ENCODE data around the gene SDSL.

The SDSL gene

DNA sequence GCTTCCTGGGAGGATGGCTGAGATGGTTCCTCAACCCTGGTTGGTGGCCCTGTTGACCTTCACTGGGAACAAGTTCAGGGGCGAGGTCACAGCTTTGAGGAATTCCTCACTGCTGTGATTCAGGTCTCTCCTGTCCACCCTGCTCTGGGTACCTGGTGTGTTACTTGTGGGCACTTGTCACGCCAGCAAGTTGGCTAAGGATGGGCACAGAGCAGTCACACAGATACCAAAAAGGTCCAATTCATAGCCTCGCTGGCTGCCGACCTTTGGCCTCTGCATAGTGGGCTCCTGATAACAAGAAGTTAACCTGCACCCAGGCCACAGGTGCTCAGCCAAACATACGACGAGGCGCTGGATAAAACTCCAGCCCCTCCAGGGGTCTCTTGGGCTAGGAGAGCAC, 29.7 kb upstream of the SDSL start:
- TF ChIP-seq, protein P1, sequence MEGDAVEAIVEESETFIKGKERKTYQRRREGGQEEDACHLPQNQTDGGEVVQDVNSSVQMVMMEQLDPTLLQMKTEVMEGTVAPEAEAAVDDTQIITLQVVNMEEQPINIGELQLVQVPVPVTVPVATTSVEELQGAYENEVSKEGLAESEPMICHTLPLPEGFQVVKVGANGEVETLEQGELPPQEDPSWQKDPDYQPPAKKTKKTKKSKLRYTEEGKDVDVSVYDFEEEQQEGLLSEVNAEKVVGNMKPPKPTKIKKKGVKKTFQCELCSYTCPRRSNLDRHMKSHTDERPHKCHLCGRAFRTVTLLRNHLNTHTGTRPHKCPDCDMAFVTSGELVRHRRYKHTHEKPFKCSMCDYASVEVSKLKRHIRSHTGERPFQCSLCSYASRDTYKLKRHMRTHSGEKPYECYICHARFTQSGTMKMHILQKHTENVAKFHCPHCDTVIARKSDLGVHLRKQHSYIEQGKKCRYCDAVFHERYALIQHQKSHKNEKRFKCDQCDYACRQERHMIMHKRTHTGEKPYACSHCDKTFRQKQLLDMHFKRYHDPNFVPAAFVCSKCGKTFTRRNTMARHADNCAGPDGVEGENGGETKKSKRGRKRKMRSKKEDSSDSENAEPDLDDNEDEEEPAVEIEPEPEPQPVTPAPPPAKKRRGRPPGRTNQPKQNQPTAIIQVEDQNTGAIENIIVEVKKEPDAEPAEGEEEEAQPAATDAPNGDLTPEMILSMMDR (IDR thresholded peaks at IDR 0.05; ENCODE audit: low read depth, low read length, poor library complexity, severe bottlenecking): no peak
- no peak for TF ChIP-seq EZH2phosphoT487 (IDR thresholded peaks at IDR 0.05; ENCODE audit: borderline replicate concordance, low read length)
- Histone ChIP-seq H3K9me3 (ENCODE audit: control insufficient read depth, insufficient read depth, low read length) (no peaks in the 10 kb centered on the region), H3K27ac (ENCODE audit: low read depth, low read length) (no peak overlapping the region)

GRCh38 chr12:113392988-113393579, 29.1 kb upstream of the SDSL start:
- no peaks in the 10 kb centered on the region for H4K20me1 ChIP-seq (ENCODE audit: control insufficient read depth, insufficient read depth, low read depth, low read length)
- peaks cover 6% of the 10 kb centered on the region; the same call in 1 of the 2 replicates for H3K4me1 ChIP-seq (ENCODE audit: control insufficient read depth, low read length)
- H3K36me3 ChIP-seq (ENCODE audit: control insufficient read depth, low read length): no peaks in the 10 kb centered on the region
- no peak overlapping the region for H3K27ac ChIP-seq (ENCODE audit: low read depth, low read length)
- TF ChIP-seq, protein P1 (IDR thresholded peaks at IDR 0.05; ENCODE audit: low read depth, low read length, poor library complexity, severe bottlenecking): no peak
- no peak for TF ChIP-seq EZH2phosphoT487 (IDR thresholded peaks at IDR 0.05; ENCODE audit: borderline replicate concordance, low read length)
- H3K79me2 ChIP-seq (ENCODE audit: control insufficient read depth, low read length): no peaks in the 10 kb centered on the region
- no peak overlapping the region for H3K4me3 ChIP-seq (ENCODE audit: low read length)
- no peak overlapping the region for H3K4me2 ChIP-seq (ENCODE audit: low read length)
- no peaks in the 10 kb centered on the region for H3K9me3 ChIP-seq (ENCODE audit: control insufficient read depth, insufficient read depth, low read length)
- no peaks in the 10 kb centered on the region for H3K27me3 ChIP-seq (ENCODE audit: control insufficient read depth, low read length)
- H3K9me2 ChIP-seq (replicated peaks; ENCODE audit: control insufficient read depth, low read length): no peaks in the 10 kb centered on the region
- no peaks in the 10 kb centered on the region for H3F3A ChIP-seq (ENCODE audit: control insufficient read depth, insufficient read depth)

More for the DNA sequence above, 29.7 kb upstream of the SDSL start:
- Histone ChIP-seq H3K79me2 (ENCODE audit: control insufficient read depth, low read length) (no peaks in the 10 kb centered on the region), H3K4me3 (ENCODE audit: low read length) (no peak overlapping the region), H3K4me2 (ENCODE audit: low read length) (no peak overlapping the region), H3K27me3 (ENCODE audit: control insufficient read depth, low read length) (no peaks in the 10 kb centered on the region), H3K36me3 (ENCODE audit: control insufficient read depth, low read length) (no peaks in the 10 kb centered on the region), H3K4me1 (ENCODE audit: control insufficient read depth, low read length) (peaks cover 6% of the 10 kb centered on the region; the same call in 1 of the 2 replicates), H3F3A (ENCODE audit: control insufficient read depth, insufficient read depth) (no peaks in the 10 kb centered on the region), H4K20me1 (ENCODE audit: control insufficient read depth, insufficient read depth, low read depth, low read length) (no peaks in the 10 kb centered on the region), H3K9me2 (replicated peaks; ENCODE audit: control insufficient read depth, low read length) (no peaks in the 10 kb centered on the region)

DNA sequence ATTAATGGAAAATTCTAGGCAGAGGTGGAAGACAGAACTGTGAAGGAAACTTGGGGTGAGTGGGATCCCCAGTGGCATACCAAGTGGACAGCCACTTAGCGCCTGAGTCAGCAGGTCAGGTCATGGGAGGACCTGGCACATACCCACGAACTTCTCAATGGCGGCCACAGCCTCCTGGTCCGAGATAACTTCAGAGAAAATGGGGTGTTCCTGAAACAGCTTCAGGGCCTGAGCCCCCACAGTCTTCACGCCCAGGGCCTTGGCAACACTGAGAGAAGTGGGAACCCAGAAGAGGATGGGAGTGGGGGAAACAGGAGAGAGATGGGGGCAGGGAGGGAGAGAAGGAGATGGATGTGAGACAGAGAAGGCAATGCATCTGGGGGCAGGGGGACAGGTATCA, 28.4 kb upstream of the SDSL start:
- peaks cover 6% of the 10 kb centered on the region; the same call in 1 of the 2 replicates for H3K4me1 ChIP-seq (ENCODE audit: control insufficient read depth, low read length)

More for the DNA sequence above, 28.4 kb upstream of the SDSL start:
- Histone ChIP-seq H3K27ac (ENCODE audit: low read depth, low read length) (no peak overlapping the region), H3F3A (ENCODE audit: control insufficient read depth, insufficient read depth) (no peaks in the 10 kb centered on the region), H3K36me3 (ENCODE audit: control insufficient read depth, low read length) (no peaks in the 10 kb centered on the region), H3K9me3 (ENCODE audit: control insufficient read depth, insufficient read depth, low read length) (no peaks in the 10 kb centered on the region), H3K9me2 (replicated peaks; ENCODE audit: control insufficient read depth, low read length) (no peaks in the 10 kb centered on the region), H3K79me2 (ENCODE audit: control insufficient read depth, low read length) (no peaks in the 10 kb centered on the region), H4K20me1 (ENCODE audit: control insufficient read depth, insufficient read depth, low read depth, low read length) (no peaks in the 10 kb centered on the region), H3K4me2 (ENCODE audit: low read length) (no peak overlapping the region), H3K4me3 (ENCODE audit: low read length) (no peak overlapping the region), H3K27me3 (ENCODE audit: control insufficient read depth, low read length) (no peaks in the 10 kb centered on the region)
- TF ChIP-seq, protein P1 (IDR thresholded peaks at IDR 0.05; ENCODE audit: low read depth, low read length, poor library complexity, severe bottlenecking): no peak
- TF ChIP-seq EZH2phosphoT487 (IDR thresholded peaks at IDR 0.05; ENCODE audit: borderline replicate concordance, low read length): no peak
